ENCODE data around the gene ANO6. TPM values are rescaled to one million over a fixed set of nuclear protein-coding genes. Genes with fewer than 3 reads are reported as not detected.

Gene ANO6
- total RNA-seq, 4 donors from 2014 or later, result 117 to 224 (median 170) TPM

DNA sequence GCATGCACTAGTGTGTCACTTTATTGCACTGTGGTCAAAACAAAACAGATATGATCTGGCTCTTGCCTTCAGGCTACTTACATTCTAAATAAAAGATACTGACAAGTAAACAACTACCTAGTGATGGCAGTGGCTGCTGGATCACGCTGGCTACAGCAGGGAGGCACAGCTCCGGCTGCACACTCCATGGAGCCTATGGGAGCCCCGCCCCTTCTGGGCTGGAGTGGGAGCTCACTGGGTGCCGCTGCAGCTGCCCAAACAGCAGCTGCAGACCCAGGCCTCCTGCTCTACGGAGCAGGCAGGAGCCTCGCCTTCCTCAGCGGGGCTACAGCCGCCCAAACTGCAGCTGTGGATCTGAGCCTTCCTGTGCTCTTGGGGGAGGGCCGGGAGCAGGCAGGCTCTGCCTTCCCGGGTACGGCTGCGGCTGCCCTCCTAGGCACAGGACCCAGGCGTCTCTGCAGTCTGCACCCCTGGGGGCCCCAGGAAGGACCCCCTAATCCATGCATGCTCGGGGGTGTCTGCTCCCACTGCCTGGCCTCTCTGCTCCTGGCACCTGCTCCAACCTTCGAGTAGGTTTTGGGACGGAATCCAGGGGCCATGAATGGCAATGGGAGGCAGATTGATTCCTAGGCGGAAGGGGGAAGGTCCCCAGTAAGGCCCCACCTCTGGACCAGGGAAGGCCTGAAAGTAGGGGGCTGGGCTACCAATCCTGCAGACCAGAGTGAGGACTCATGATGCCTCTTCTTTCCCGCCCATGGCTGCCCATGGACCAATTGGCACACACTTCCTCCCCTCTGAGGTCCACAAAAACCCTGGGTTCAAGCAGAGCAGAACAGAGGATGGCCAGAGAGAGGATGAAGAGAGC is 253.1 kb downstream of the ANO6 start:
- 83 to 95% methylated on average over 1 to 4 of the region's 18 CpGs for WGBS, 2 donors (ENCODE audit: low coverage in 1 of 2)
- Histone ChIP-seq H3K9me3 (no peaks in the 10 kb centered on the region), H3K27me3 (no peaks in the 10 kb centered on the region), H3K27ac (no peak overlapping the region), H3K4me1 (no peaks in the 10 kb centered on the region), H3K36me3 (no peaks in the 10 kb centered on the region), H3K4me3 (no peak overlapping the region)
- no peak for TF ChIP-seq EP300 (IDR thresholded peaks at IDR 0.05)
- no peak for TF ChIP-seq POLR2A (IDR thresholded peaks at IDR 0.05)
- no peak for TF ChIP-seq POLR2AphosphoS5 (IDR thresholded peaks at IDR 0.05)
- TF ChIP-seq, protein P1, sequence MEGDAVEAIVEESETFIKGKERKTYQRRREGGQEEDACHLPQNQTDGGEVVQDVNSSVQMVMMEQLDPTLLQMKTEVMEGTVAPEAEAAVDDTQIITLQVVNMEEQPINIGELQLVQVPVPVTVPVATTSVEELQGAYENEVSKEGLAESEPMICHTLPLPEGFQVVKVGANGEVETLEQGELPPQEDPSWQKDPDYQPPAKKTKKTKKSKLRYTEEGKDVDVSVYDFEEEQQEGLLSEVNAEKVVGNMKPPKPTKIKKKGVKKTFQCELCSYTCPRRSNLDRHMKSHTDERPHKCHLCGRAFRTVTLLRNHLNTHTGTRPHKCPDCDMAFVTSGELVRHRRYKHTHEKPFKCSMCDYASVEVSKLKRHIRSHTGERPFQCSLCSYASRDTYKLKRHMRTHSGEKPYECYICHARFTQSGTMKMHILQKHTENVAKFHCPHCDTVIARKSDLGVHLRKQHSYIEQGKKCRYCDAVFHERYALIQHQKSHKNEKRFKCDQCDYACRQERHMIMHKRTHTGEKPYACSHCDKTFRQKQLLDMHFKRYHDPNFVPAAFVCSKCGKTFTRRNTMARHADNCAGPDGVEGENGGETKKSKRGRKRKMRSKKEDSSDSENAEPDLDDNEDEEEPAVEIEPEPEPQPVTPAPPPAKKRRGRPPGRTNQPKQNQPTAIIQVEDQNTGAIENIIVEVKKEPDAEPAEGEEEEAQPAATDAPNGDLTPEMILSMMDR (IDR thresholded peaks at IDR 0.05), result no peak
- no peak for ATAC-seq

DNA sequence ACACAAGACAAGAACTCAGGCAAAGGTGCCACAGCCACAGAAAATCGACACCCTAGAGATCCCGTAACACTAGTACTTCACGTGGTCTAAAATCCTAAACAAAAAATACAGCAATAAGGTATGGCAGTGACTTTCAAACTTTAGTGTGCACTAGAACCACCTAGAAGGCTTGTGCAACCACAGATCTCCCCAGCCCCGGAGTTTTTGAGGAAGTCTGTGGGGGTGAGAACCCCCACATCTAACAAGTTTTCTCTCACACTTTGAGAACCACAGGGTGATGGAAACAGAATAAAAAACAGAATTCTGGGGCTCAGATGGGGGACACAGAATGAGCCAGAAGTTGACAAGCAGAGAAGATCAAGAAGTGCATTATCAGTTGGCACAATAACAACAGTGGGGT is 254.0 kb downstream of the ANO6 start:
- H3K4me1 ChIP-seq, result no peaks in the 10 kb centered on the region
- H3K9me3 ChIP-seq, result no peaks in the 10 kb centered on the region
- H3K27ac ChIP-seq, result no peak overlapping the region
- WGBS, 2 donors (ENCODE audit: low coverage in 1 of 2), result 77 to 94% methylated on average over 3 to 4 of the region's 4 CpGs
- no peak overlapping the region for H3K4me3 ChIP-seq
- H3K27me3 ChIP-seq, result no peaks in the 10 kb centered on the region
- H3K36me3 ChIP-seq, result no peaks in the 10 kb centered on the region
- TF ChIP-seq POLR2AphosphoS5 (IDR thresholded peaks at IDR 0.05) (no peak), POLR2A (IDR thresholded peaks at IDR 0.05) (no peak), EP300 (IDR thresholded peaks at IDR 0.05) (no peak)
- TF ChIP-seq, protein P1 (IDR thresholded peaks at IDR 0.05), result no peak
- no peak for ATAC-seq

DNA sequence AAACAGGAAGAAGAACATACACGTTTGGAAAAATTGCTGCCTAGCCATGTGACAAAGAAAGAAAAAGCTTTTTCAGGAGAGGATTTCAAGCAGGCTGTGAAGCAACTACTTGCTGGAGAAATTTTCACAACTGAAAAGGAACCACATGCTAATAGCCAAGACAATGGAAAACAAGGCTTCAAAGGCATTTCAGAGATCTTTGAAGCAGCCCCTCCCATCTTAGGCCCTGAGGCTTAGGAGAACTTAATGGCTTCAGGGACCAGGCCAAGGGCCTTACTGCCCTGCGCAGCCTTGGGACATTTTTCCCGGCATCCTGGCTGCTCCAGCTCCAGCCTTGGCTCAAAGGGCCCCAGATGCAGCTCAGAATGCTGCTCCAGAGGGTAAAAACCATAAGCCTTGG is 257.7 kb downstream of the ANO6 start:
- H3K9me3 ChIP-seq, result peaks cover 0 to 5% (median 0%) of the 10 kb centered on the region in 3 donors
- no peak for ATAC-seq
- H3K27ac ChIP-seq, result no peak overlapping the region
- H3K4me1 ChIP-seq, result no peaks in the 10 kb centered on the region
- H3K36me3 ChIP-seq, result no peaks in the 10 kb centered on the region
- WGBS, 2 donors (ENCODE audit: low coverage in 1 of 2), result 18 to 32% methylated on average over 1 of the region's 3 CpGs
- TF ChIP-seq, protein P1 (IDR thresholded peaks at IDR 0.05), result no peak
- no peak for TF ChIP-seq POLR2A (IDR thresholded peaks at IDR 0.05)
- TF ChIP-seq POLR2AphosphoS5 (IDR thresholded peaks at IDR 0.05), result no peak
- no peak for TF ChIP-seq EP300 (IDR thresholded peaks at IDR 0.05)
- no peak overlapping the region for H3K4me3 ChIP-seq
- H3K27me3 ChIP-seq, result no peaks in the 10 kb centered on the region

DNA sequence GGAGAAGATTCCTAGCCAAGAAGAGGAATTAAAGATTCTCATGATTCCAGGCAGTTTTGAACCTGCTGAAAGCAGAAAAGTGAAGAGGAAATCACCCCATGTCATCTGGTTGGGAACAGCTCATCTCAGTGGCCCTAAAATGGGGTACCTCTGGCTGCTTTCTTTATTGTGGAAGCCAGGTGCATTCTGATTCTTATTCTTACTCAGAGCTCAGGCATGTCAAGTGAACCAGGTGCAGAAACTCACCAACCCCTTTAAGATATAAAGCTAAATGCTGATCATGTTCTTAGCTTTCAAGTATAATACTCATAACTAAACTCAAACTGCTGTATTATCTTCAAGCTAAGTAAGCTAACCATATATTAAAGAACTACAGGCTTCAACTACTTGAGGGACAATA is 259.7 kb downstream of the ANO6 start:
- H3K4me1 ChIP-seq, result no peaks in the 10 kb centered on the region
- H3K27me3 ChIP-seq, result no peaks in the 10 kb centered on the region
- no peak for ATAC-seq
- H3K4me3 ChIP-seq, result no peak overlapping the region
- peaks cover 0 to 9% (median 0%) of the 10 kb centered on the region in 3 donors for H3K9me3 ChIP-seq
- no peaks in the 10 kb centered on the region for H3K36me3 ChIP-seq
- TF ChIP-seq, protein P1 (IDR thresholded peaks at IDR 0.05), result no peak
- TF ChIP-seq EP300 (IDR thresholded peaks at IDR 0.05) (no peak), POLR2A (IDR thresholded peaks at IDR 0.05) (no peak), POLR2AphosphoS5 (IDR thresholded peaks at IDR 0.05) (no peak)
- H3K27ac ChIP-seq, result no peak overlapping the region

DNA sequence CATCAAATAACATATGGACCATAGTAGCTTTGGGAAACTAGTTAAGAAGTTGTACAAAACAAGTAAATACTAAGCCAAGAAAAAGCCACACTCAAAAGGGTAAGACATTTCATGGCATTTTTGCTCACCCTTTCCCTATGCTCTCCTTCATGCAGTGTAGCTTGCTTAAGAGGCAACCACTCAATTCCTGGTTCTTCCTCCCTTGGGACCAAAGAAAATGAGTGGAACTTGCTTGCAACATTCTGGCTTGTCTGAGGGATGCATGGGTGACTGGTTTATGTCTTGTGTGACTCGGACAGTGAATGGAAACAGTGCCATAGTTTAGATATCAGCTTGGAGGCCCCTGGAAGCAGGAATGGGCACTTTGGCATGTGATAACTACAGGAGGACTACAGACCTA is 261.6 kb downstream of the ANO6 start:
- Histone ChIP-seq H3K4me1 (no peaks in the 10 kb centered on the region), H3K36me3 (no peaks in the 10 kb centered on the region), H3K4me3 (no peak overlapping the region), H3K27me3 (no peaks in the 10 kb centered on the region), H3K27ac (no peak overlapping the region), H3K9me3 (peaks cover 0 to 9% (median 0%) of the 10 kb centered on the region in 3 donors)
- 100% methylated on average over 1 of the region's 1 CpG; no CpG with 5 or more reads in 1 of the 2 donors for whole genome bisulfite sequencing, 2 donors (ENCODE audit: low coverage in 1 of 2)
- no peak for TF ChIP-seq EP300 (IDR thresholded peaks at IDR 0.05)
- no peak for TF ChIP-seq POLR2A (IDR thresholded peaks at IDR 0.05)
- TF ChIP-seq, protein P1 (IDR thresholded peaks at IDR 0.05), result no peak
- no peak for TF ChIP-seq POLR2AphosphoS5 (IDR thresholded peaks at IDR 0.05)
- ATAC-seq, result no peak
